HCEC 1CT (cell line): ENCODE data around the gene OR52M1.

ENCODE experiments used
- DNase-seq: peaks from one replicate; pipeline ENCODE4 v3.0.0-alpha.2; 2017

Gene OR52M1

GRCh38 chr11:4576880-4577279 is 31.9 kb downstream of the OR52M1 start:
- no peak for DNase-seq

- DNase-seq, result no peak
Measured at GRCh38 chr11:4577761-4578160, 32.8 kb downstream of the OR52M1 start.

GRCh38 chr11:4578624-4579023 is 33.6 kb downstream of the OR52M1 start:
- no peak for DNase-seq

GRCh38 chr11:4580124-4580523 is 35.1 kb downstream of the OR52M1 start:
- DNase-seq, result no peak

GRCh38 chr11:4581443-4581842 is 36.5 kb downstream of the OR52M1 start, which contains the start of gene OR52I2:
Gene OR52I2 (plus strand): TSS chr11:4581743.
- DNase-seq, result no peak

- DNase-seq, result no peak
Measured at GRCh38 chr11:4589017-4589416, 44.0 kb downstream of the OR52M1 start.

GRCh38 chr11:4593739-4594138 is 48.7 kb downstream of the OR52M1 start, which contains the start of gene OR52I1:
Gene OR52I1 (plus strand): TSS chr11:4594039. CDS start chr11:4594039, 0 bp downstream.
- no peak for DNase-seq
